Measurements from ENCODE around the gene ZC2HC1B.

- TF ChIP-seq CTCF (conservative IDR thresholded peaks at IDR 0.05), result no peak
- TF ChIP-seq ZFX (IDR thresholded peaks at IDR 0.05), result no peak
Measured at GRCh38 chr6:143864234-143864633, at the start of gene ZC2HC1B.
